ENCODE results near the gene SLC26A6. TPM values are rescaled to one million over a fixed set of nuclear protein-coding genes. Genes with fewer than 3 reads are reported as not detected.
A peak's percentile ranks its signal among the peaks of the same experiment; 100 is the strongest.

SLC26A6 gene
- total RNA-seq, 2 experiments from 2014 or later: 35.0 to 38.5 TPM

DNA sequence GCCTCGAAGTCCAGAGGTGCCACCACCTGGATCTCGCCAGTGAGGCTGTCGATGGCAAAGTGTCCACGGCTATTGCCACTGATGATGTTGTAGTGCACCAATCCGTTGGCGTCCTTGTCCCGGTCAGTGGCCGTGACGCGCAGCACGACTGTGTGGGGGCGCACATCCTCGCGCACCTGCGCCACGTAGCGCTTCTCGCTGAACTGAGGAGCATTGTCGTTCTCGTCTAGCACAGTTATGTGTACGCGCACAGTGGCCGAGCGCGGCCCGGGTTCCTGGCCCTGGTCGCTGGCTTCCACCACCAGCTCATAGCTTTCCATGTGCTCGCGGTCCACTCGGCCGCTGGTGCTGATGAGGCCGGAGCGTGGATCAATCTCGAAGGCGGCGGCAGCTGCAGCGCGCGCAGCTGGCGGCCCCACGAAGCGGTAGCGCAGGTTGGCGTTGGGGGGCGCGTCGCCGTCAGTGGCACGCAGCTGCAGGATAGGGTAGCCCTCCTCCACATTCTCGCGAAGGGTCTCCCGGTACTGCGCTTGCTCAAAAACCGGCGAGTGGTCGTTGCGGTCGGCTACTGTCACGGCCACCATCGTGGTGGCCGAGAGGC is 25.6 kb upstream of the SLC26A6 start:
- CTCF ChIA-PET: interaction anchor here (0.6 to 0.9 kb wide), 2 partner anchors 23 to 112 kb away, joined by 5 read pairs; no protein-coding TSS in a partner anchor
- no peak for DNase-seq
- H3K4me1 Mint-ChIP-seq: peaks cover 16% of the 10 kb centered on the region
- intact Hi-C loops (cut with DNase I, micrococcal nuclease): loop anchor here in 1 of 2 experiments (5.0 kb wide), 1 partner anchor 811 kb away; the partner anchor contains the start of gene DAG1
- peaks cover 4% of the 10 kb centered on the region for H3K36me3 Mint-ChIP-seq (ENCODE audit: low read depth)
- POLR2A ChIA-PET: interaction anchor here (0.7 kb wide), 1 partner anchor 11 kb away, joined by 5 read pairs; no protein-coding TSS in a partner anchor
- H3K27me3 Mint-ChIP-seq: peaks cover 28% of the 10 kb centered on the region
- H3K4me3 Mint-ChIP-seq: no peak overlapping the region
- no peak for ATAC-seq
- H3K9me3 Mint-ChIP-seq (ENCODE audit: low read depth): no peaks in the 10 kb centered on the region
- no peak overlapping the region for H3K27ac Mint-ChIP-seq

- H3K9me3 Mint-ChIP-seq (ENCODE audit: low read depth): no peaks in the 10 kb centered on the region
- peak overlapping the region; percentile 72 for H3K27ac Mint-ChIP-seq
- H3K36me3 Mint-ChIP-seq (ENCODE audit: low read depth): no peaks in the 10 kb centered on the region
- intact Hi-C loops (cut with DNase I, micrococcal nuclease): loop anchor here (1.0 to 5.0 kb wide), 14 partner anchors 22 to 468 kb away; partner anchors contain the start of genes SLC26A6 (in 2 of the 2), ARIH2 (in 1 of the 2), ATRIP (in 1 of the 2) and CDC25A (in 1 of the 2)
- peak overlapping the region; percentile 65 for H3K4me3 Mint-ChIP-seq
- peaks cover 18% of the 10 kb centered on the region for H3K27me3 Mint-ChIP-seq
- POLR2A ChIA-PET: no interaction called here
- DNase-seq (peak; percentile 54), ATAC-seq (no peak)
- CTCF ChIA-PET: interaction anchor here (0.9 to 2.7 kb wide), 2 partner anchors 21 to 23 kb away, joined by 4 to 9 read pairs; partner anchors contain the start of gene SLC26A6
- H3K4me1 Mint-ChIP-seq: peaks cover 8% of the 10 kb centered on the region
These were observed 21.6 kb upstream of the SLC26A6 start for GRCh38 chr3:48656841-48657281.

- H3K36me3 Mint-ChIP-seq (ENCODE audit: low read depth): no peaks in the 10 kb centered on the region
- intact Hi-C loops (cut with DNase I, micrococcal nuclease): loop anchor here (1.0 to 5.0 kb wide), 14 partner anchors 21 to 467 kb away; partner anchors contain the start of genes SLC26A6 (in 2 of the 2), ARIH2 (in 1 of the 2), ATRIP (in 1 of the 2) and CDC25A (in 1 of the 2)
- ATAC-seq: peak; percentile 83
- peaks cover 6% of the 10 kb centered on the region for H3K4me1 Mint-ChIP-seq
- ChIA-PET POLR2A (no interaction called here), CTCF (interaction anchor here (0.6 to 2.7 kb wide), 4 partner anchors 21 to 255 kb away, joined by 3 to 9 read pairs (median 4); partner anchors contain the start of gene SLC26A6)
- no peaks in the 10 kb centered on the region for H3K9me3 Mint-ChIP-seq (ENCODE audit: low read depth)
- H3K27me3 Mint-ChIP-seq: peaks cover 16% of the 10 kb centered on the region
- H3K4me3 Mint-ChIP-seq: peak overlapping the region; percentile 71
- peak; percentile 94 for DNase-seq
- H3K27ac Mint-ChIP-seq: peak overlapping the region; percentile 87
These were observed 21.0 kb upstream of the SLC26A6 start for GRCh38 chr3:48656061-48656840.

DNA sequence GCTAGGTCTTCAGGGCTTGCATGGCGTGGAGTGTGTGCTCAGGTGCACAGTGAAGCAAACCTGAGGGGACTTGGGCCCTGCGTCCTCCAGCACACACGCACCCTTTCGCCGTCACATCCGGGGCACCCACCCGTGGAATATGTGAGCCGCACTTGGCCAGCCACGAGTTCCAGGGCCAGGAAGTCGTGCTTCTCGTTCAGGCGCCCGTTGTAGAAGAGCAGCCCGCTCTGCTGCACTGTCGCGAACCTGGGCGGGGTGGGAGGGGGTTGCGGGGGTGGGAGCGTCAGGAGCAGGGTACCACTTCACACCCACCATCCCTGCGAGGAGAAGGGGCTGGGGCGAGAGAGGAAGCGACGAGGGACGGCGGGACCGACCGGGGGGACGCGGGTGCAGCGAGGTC is 20.3 kb upstream of the SLC26A6 start:
- ChIA-PET POLR2A (no interaction called here), CTCF (interaction anchor here (0.6 to 2.7 kb wide), 3 partner anchors 20 to 255 kb away, joined by 3 to 9 read pairs (median 3); partner anchors contain the start of gene SLC26A6)
- H3K36me3 Mint-ChIP-seq (ENCODE audit: low read depth): no peaks in the 10 kb centered on the region
- DNase-seq: peak; percentile 81
- peaks cover 12% of the 10 kb centered on the region for H3K27me3 Mint-ChIP-seq
- intact Hi-C loops (cut with DNase I, micrococcal nuclease): loop anchor here (1.0 to 5.0 kb wide), 14 partner anchors 20 to 467 kb away; partner anchors contain the start of genes SLC26A6 (in 2 of the 2), ARIH2 (in 1 of the 2), ATRIP (in 1 of the 2) and CDC25A (in 1 of the 2)
- H3K4me1 Mint-ChIP-seq: peaks cover 6% of the 10 kb centered on the region
- no peaks in the 10 kb centered on the region for H3K9me3 Mint-ChIP-seq (ENCODE audit: low read depth)
- peak; percentile 49 for ATAC-seq
- H3K27ac Mint-ChIP-seq: peak overlapping the region; percentile 87
- H3K4me3 Mint-ChIP-seq: peak overlapping the region; percentile 71

DNA sequence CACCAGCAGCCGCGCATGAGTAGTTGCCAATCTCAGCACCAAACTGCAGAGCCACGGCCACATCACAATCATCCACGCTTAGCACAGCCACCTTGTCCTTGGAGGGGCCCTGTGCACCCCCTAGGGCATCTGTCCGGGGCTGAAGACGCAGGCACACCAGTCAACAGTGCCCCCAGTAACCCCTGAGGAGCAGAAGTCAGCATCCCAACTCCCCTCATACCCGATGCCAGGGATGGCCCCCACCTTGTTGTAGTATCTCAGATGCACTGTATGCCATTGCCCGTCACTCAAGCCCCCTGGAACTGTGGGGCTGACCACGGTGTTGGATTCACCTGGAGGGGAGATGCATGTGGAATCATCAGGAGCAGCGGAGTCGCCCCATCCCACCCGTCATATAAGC is 19.8 kb upstream of the SLC26A6 start:
- intact Hi-C loops (cut with DNase I, micrococcal nuclease): loop anchor here in 1 of 2 experiments (5.0 kb wide), 1 partner anchor 98 kb away; the partner anchor contains the start of gene PFKFB4
- POLR2A ChIA-PET: no interaction called here
- no peak for DNase-seq
- Mint-ChIP-seq H3K4me3 (peak overlapping the region; percentile 71), H3K27ac (peak overlapping the region; percentile 43), H3K36me3 (ENCODE audit: low read depth) (no peaks in the 10 kb centered on the region), H3K9me3 (ENCODE audit: low read depth) (no peaks in the 10 kb centered on the region), H3K27me3 (peaks cover 8% of the 10 kb centered on the region), H3K4me1 (peaks cover 6% of the 10 kb centered on the region)
- no peak for ATAC-seq
- CTCF ChIA-PET: interaction anchor here (1.2 kb wide), 1 partner anchor 29 kb away, joined by 3 read pairs; no protein-coding TSS in a partner anchor

GRCh38 chr3:48652923-48653715 is 17.9 kb upstream of the SLC26A6 start:
- Mint-ChIP-seq H3K27me3 (no peaks in the 10 kb centered on the region), H3K36me3 (ENCODE audit: low read depth) (no peaks in the 10 kb centered on the region), H3K4me3 (no peak overlapping the region), H3K4me1 (peaks cover 6% of the 10 kb centered on the region), H3K9me3 (ENCODE audit: low read depth) (no peaks in the 10 kb centered on the region), H3K27ac (no peak overlapping the region)
- DNase-seq: no peak
- CTCF ChIA-PET: interaction anchor here (1.0 to 1.6 kb wide), 2 partner anchors 11 to 17 kb away, joined by 4 to 6 read pairs; no protein-coding TSS in a partner anchor
- intact Hi-C loops (cut with DNase I, micrococcal nuclease): no loop called here
- POLR2A ChIA-PET: no interaction called here
- ATAC-seq: no peak

GRCh38 chr3:48651771-48652170 is 16.5 kb upstream of the SLC26A6 start:
- Mint-ChIP-seq H3K36me3 (ENCODE audit: low read depth) (no peaks in the 10 kb centered on the region), H3K4me1 (peaks cover 6% of the 10 kb centered on the region), H3K9me3 (ENCODE audit: low read depth) (no peaks in the 10 kb centered on the region), H3K27ac (no peak overlapping the region), H3K4me3 (no peak overlapping the region), H3K27me3 (no peaks in the 10 kb centered on the region)
- ATAC-seq (no peak), DNase-seq (no peak)
- ChIA-PET POLR2A (no interaction called here), CTCF (no interaction called here)
- intact Hi-C loops (cut with DNase I, micrococcal nuclease): no loop called here

GRCh38 chr3:48650723-48651122 is 15.5 kb upstream of the SLC26A6 start:
- ATAC-seq (no peak), DNase-seq (no peak)
- POLR2A ChIA-PET: no interaction called here
- no peaks in the 10 kb centered on the region for H3K27me3 Mint-ChIP-seq
- H3K9me3 Mint-ChIP-seq (ENCODE audit: low read depth): no peaks in the 10 kb centered on the region
- no peak overlapping the region for H3K27ac Mint-ChIP-seq
- intact Hi-C loops (cut with DNase I, micrococcal nuclease): no loop called here
- no peaks in the 10 kb centered on the region for H3K36me3 Mint-ChIP-seq (ENCODE audit: low read depth)
- CTCF ChIA-PET: interaction anchor here (0.7 kb wide), 1 partner anchor 72 kb away, joined by 3 read pairs; no protein-coding TSS in a partner anchor
- H3K4me1 Mint-ChIP-seq: peaks cover 5% of the 10 kb centered on the region
- no peak overlapping the region for H3K4me3 Mint-ChIP-seq

- intact Hi-C loops (cut with DNase I, micrococcal nuclease): no loop called here
- ATAC-seq (no peak), DNase-seq (no peak)
- POLR2A ChIA-PET: interaction anchor here (0.5 to 0.6 kb wide), 2 partner anchors 126 to 349 kb away, joined by 3 to 5 read pairs; no protein-coding TSS in a partner anchor
- CTCF ChIA-PET: interaction anchor here (1.0 kb wide), 1 partner anchor 13 kb away, joined by 4 read pairs; the partner anchor contains the start of gene SLC26A6
- no peaks in the 10 kb centered on the region for H3K4me1 Mint-ChIP-seq
- H3K36me3 Mint-ChIP-seq (ENCODE audit: low read depth): no peaks in the 10 kb centered on the region
- no peak overlapping the region for H3K27ac Mint-ChIP-seq
- no peak overlapping the region for H3K4me3 Mint-ChIP-seq
- no peaks in the 10 kb centered on the region for H3K9me3 Mint-ChIP-seq (ENCODE audit: low read depth)
- no peaks in the 10 kb centered on the region for H3K27me3 Mint-ChIP-seq
These were observed 13.1 kb upstream of the SLC26A6 start for GRCh38 chr3:48648188-48648850.

DNA sequence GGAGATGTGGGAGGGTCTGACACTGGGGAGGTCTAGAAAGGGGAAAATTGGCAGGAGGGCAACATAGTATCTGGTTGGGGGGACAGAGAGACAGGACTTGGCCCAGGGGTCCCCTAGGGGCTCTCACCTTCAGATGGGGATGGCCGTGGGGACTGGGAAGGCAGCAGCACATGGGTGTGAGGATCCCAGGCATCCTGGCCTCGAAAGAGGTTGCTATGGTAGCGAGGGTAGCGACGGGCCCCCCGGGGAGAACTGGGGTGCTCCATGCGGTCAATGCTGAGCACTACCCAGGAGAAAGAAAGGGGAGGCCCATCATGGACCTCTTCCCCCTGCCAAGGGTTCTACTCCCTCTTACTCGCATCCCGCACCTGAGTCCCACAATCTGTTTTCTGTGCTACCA is 12.5 kb upstream of the SLC26A6 start:
- intact Hi-C loops (cut with DNase I, micrococcal nuclease): no loop called here
- Mint-ChIP-seq H3K4me1 (no peaks in the 10 kb centered on the region), H3K36me3 (ENCODE audit: low read depth) (no peaks in the 10 kb centered on the region), H3K27ac (no peak overlapping the region), H3K4me3 (no peak overlapping the region), H3K9me3 (ENCODE audit: low read depth) (no peaks in the 10 kb centered on the region), H3K27me3 (no peaks in the 10 kb centered on the region)
- CTCF ChIA-PET: no interaction called here
- POLR2A ChIA-PET: no interaction called here
- DNase-seq (no peak), ATAC-seq (no peak)

Measured in activated CD4-positive, alpha-beta T cell treated with anti-CD3 and anti-CD28 coated beads for 36 hours (primary cell).